B cell (primary cell): ENCODE results near the gene RALGAPA2. TPM values are rescaled to one million over a fixed set of nuclear protein-coding genes. Genes with fewer than 3 reads are reported as not detected.

Experiments
- ATAC-seq: fragments of 200-7000 bp; cut with Tn5 transposase; one replicate; pipeline ENCODE4 v1.10.0; 2021; ENCODE audit warnings: low read depth, mild to moderate bottlenecking, moderate number of reproducible peaks, moderate library complexity
- CTCF ChIA-PET: fragments of 350-600 bp; sonication (Branson Sonifier 250); formaldehyde crosslinking; loops from one replicate; lab custom pipeline; 2021; ENCODE audit warnings: antibody characterized with exemption, inconsistent platforms; lab: Charles Lee
- POLR2A ChIA-PET: fragments of 350-600 bp; sonication (Branson Sonifier 250); formaldehyde crosslinking; loops from one replicate; lab custom pipeline; 2021; ENCODE audit warnings: antibody characterized with exemption; lab: Charles Lee
- DNase-seq: peaks from one replicate; pipeline ENCODE4 v3.0.0; 2013
- H2AFZ ChIP-seq: 2 replicates; pipeline ENCODE4 v1.6.1; 2012; ENCODE audit warnings: mild to moderate bottlenecking, low read depth, low read length; ENCODE audit not compliant: insufficient read depth, poor library complexity, severe bottlenecking
- H3K27ac ChIP-seq, 2 donors: 1 replicate in 1 of 2; 2 replicates in 1 of 2; pipeline ENCODE4 v1.5.1; 2012 to 2013; ENCODE audit warnings: low read length in 2 of 2, mild to moderate bottlenecking in 2 of 2, moderate library complexity in 1 of 2
- H3K27me3 ChIP-seq, 4 experiments: fragments of 200-600 bp in 1 of 4; sonication (generic) in 1 of 4; replicated peaks in 1 of 4; 1 replicate in 2 of 4; 2 replicates in 2 of 4; pipeline versions ENCODE4 v1.6.1 to v1.7.0; 2013 to 2016; ENCODE audit warnings: low read length in 3 of 4, mild to moderate bottlenecking in 2 of 4, mixed read lengths in 1 of 4, moderate library complexity in 1 of 4; ENCODE audit not compliant: insufficient read depth in 4 of 4, control insufficient read depth in 3 of 4; ENCODE audit errors: control extremely low read depth in 1 of 4
- H3K36me3 ChIP-seq, 2 experiments: replicated peaks in 1 of 2; 1 replicate in 1 of 2; 2 replicates in 1 of 2; pipeline versions ENCODE4 v1.6.1 to v1.7.1; 2013; ENCODE audit warnings: low read length in 1 of 2; ENCODE audit not compliant: insufficient read depth in 2 of 2, control insufficient read depth in 1 of 2; ENCODE audit errors: control extremely low read depth in 1 of 2, extremely low read depth in 1 of 2
- H3K4me1 ChIP-seq, 2 donors: fragments of 200-600 bp in 1 of 2; sonication (generic) in 1 of 2; 1 replicate in 1 of 2; 2 replicates in 1 of 2; pipeline versions ENCODE4 v1.5.1 to v1.6.1; 2013 to 2017; ENCODE audit warnings: low read length in 2 of 2; ENCODE audit not compliant: control insufficient read depth in 2 of 2, insufficient read depth in 2 of 2
- H3K4me2 ChIP-seq: replicated peaks from 2 replicates; pipeline ENCODE3; 2012; ENCODE audit warnings: mild to moderate bottlenecking, low read depth, low read length; ENCODE audit not compliant: poor library complexity, severe bottlenecking
- H3K4me3 ChIP-seq, 5 experiments: fragments of 200-600 bp in 1 of 5; sonication (generic) in 1 of 5; 1 replicate in 3 of 5; 2 replicates in 2 of 5; pipeline versions ENCODE4 v1.5.1 to v1.7.0; 2011 to 2016; ENCODE audit warnings: low read length in 4 of 5, mild to moderate bottlenecking in 4 of 5, low read depth in 2 of 5, control low read depth in 1 of 5, moderate library complexity in 1 of 5; ENCODE audit not compliant: insufficient read depth in 1 of 5; ENCODE audit errors: control extremely low read depth in 1 of 5, extremely low read depth in 1 of 5
- H3K79me2 ChIP-seq: fragments of 200-600 bp; sonication (generic); one replicate; pipeline ENCODE4 v1.6.0; 2016; ENCODE audit warnings: low read length; ENCODE audit not compliant: control insufficient read depth, insufficient read depth
- H3K9ac ChIP-seq: fragments of 200-600 bp; sonication (generic); 2 replicates; pipeline ENCODE4 v1.6.1; 2017; ENCODE audit warnings: mild to moderate bottlenecking, low read length, moderate library complexity
- H3K9me3 ChIP-seq, 3 donors: one replicate each; pipeline versions ENCODE4 v1.6.1 to v1.7.1; 2013; ENCODE audit warnings: low read length in 2 of 3; ENCODE audit not compliant: control insufficient read depth in 2 of 3, insufficient read depth in 1 of 3; ENCODE audit errors: control extremely low read depth in 1 of 3
- H4K20me1 ChIP-seq: 2 replicates; pipeline ENCODE4 v1.6.0; 2012; ENCODE audit warnings: mild to moderate bottlenecking, low read length; ENCODE audit not compliant: insufficient read depth, control insufficient read depth, poor library complexity, severe bottlenecking
- H3K27ac Mint-ChIP-seq: one replicate; pipeline ENCODE4 v1.8.0; 2021; ENCODE audit warnings: mixed read lengths
- H3K27me3 Mint-ChIP-seq: one replicate; pipeline ENCODE4 v1.8.0; 2021; ENCODE audit warnings: mixed read lengths
- H3K4me1 Mint-ChIP-seq: one replicate; pipeline ENCODE4 v1.8.0; 2021; ENCODE audit warnings: mixed read lengths
- H3K4me3 Mint-ChIP-seq: one replicate; pipeline ENCODE4 v1.8.0; 2021; ENCODE audit warnings: mixed read lengths
- H3K9me3 Mint-ChIP-seq: one replicate; pipeline ENCODE4 v1.8.0; 2022; ENCODE audit warnings: mixed read lengths; ENCODE audit not compliant: insufficient read depth
- EZH2 ChIP-seq: IDR thresholded peaks from 2 replicates; pipeline ENCODE4 v1.6.1; 2012; ENCODE audit warnings: borderline replicate concordance, low read depth, mild to moderate bottlenecking, moderate library complexity, low read length; ENCODE audit not compliant: insufficient read depth, poor library complexity, severe bottlenecking
- WGBS: methylation state at CpG from one replicate; pipeline ENCODE4 v1.1.5; 2013; ENCODE audit warnings: missing lambda C conversion rate; ENCODE audit not compliant: insufficient coverage; 5-methylcytosine and 5-hydroxymethylcytosine counted together
- intact Hi-C: fragments of 100-400 bp; cut with micrococcal nuclease; formaldehyde crosslinking; loops from one replicate; pipeline ENCODE4 v1.10.0; 2022
- polyA plus RNA-seq: library from polyadenylated mRNA; depleted of rRNA; stranded (reverse); fragments of >200 nt; gene quantifications from 2 replicates; pipeline ENCODE4 v1.2.3, GENCODE V29; 2012
- total RNA-seq, 2 donors: library from RNA; stranded (reverse); fragments of 120-200 nt in 1 of 2; gene quantifications; 1 replicate in 1 of 2; 2 replicates in 1 of 2; pipeline versions ENCODE4 v1.2.3 to v1.2.4, GENCODE V29; 2013 to 2022
- TF ChIP-seq, protein P1 (sequence below): fragments of 200-600 bp; IDR thresholded peaks from one replicate; pipeline ENCODE4 v1.8.0; 2022; ENCODE audit warnings: antibody characterized with exemption, mild to moderate bottlenecking

Gene RALGAPA2
- total and polyA plus RNA-seq, 2 donors (not counting 1 experiment from before 2014, with no cell fraction given) = 6.4 to 33.1 TPM

DNA sequence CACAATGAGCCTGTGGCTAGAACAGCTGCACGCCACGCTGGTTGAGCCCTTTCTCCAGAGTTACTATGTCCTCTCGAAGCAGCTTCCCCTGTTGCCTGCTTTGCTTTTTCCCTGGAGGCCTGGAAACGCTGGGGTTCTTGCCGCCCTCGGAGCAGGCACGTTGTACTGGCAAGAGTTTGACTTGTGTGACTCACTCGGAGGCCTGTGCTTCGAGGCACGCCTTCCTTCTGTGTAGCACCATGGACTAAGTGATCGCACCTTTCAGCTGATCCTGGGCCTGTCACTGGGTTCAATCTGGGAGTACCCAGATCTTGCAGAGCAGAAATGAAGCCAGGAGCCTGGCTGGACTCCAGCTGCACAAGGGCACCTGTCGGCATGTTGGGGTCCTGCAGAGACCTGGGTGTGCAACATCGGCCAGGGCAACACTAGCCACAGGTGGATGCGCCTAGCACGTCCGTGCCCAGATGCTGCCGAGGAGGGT is 339.3 kb downstream of the RALGAPA2 start:
- H3K9ac ChIP-seq = no peak overlapping the region
- no peak overlapping the region for H3K27ac ChIP-seq
- H4K20me1 ChIP-seq = no peaks in the 10 kb centered on the region
- peaks cover 0 to 35% (median 25%) of the 10 kb centered on the region in 4 experiments for H3K27me3 ChIP-seq
- ChIA-PET CTCF (no interaction called here), POLR2A (no interaction called here)
- no peaks in the 10 kb centered on the region for H3K9me3 ChIP-seq
- intact Hi-C loops = no loop called here
- no peak overlapping the region for H3K4me2 ChIP-seq
- Mint-ChIP-seq H3K27me3 (peaks cover 56% of the 10 kb centered on the region), H3K9me3 (no peaks in the 10 kb centered on the region), H3K4me1 (peaks cover 8% of the 10 kb centered on the region), H3K27ac (no peak overlapping the region), H3K4me3 (no peak overlapping the region)
- ATAC-seq = no peak
- DNase-seq = no peak
- H3K36me3 ChIP-seq = no peaks in the 10 kb centered on the region
- H3K4me3 ChIP-seq = no peak overlapping the region
- no peaks in the 10 kb centered on the region for H3K79me2 ChIP-seq
- H3K4me1 ChIP-seq = peaks cover 7 to 14% of the 10 kb centered on the region in 2 donors
- 65% methylated on average over 17 of the region's 17 CpGs for WGBS
- TF ChIP-seq, protein P1, sequence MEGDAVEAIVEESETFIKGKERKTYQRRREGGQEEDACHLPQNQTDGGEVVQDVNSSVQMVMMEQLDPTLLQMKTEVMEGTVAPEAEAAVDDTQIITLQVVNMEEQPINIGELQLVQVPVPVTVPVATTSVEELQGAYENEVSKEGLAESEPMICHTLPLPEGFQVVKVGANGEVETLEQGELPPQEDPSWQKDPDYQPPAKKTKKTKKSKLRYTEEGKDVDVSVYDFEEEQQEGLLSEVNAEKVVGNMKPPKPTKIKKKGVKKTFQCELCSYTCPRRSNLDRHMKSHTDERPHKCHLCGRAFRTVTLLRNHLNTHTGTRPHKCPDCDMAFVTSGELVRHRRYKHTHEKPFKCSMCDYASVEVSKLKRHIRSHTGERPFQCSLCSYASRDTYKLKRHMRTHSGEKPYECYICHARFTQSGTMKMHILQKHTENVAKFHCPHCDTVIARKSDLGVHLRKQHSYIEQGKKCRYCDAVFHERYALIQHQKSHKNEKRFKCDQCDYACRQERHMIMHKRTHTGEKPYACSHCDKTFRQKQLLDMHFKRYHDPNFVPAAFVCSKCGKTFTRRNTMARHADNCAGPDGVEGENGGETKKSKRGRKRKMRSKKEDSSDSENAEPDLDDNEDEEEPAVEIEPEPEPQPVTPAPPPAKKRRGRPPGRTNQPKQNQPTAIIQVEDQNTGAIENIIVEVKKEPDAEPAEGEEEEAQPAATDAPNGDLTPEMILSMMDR = no peak
- TF ChIP-seq EZH2 = no peak
- no peak overlapping the region for H2AFZ ChIP-seq

DNA sequence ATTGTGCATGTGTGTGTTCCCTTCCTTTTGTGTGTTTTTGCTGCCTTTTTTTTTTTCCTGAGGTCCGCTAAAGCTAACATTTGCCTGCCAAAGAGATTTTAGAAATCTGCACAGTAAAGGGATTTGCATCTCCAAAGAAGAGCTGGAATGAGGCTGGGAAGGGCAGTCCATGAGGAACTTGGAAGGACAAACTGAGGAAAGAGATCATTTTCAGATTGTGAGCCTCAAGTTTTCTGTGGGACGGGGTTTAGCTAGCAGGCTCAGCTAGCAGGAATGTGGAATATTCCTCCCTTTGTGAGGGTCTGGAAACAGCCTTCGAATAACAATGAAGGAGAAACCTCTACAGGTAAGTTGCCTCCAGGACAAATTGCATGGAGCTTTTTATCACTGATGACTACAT is 340.8 kb downstream of the RALGAPA2 start:
- Mint-ChIP-seq H3K27ac (no peak overlapping the region), H3K4me3 (no peak overlapping the region)
- TF ChIP-seq EZH2 = no peak
- TF ChIP-seq, protein P1 = no peak

More for the DNA sequence above, 340.8 kb downstream of the RALGAPA2 start:
- Mint-ChIP-seq H3K9me3 (no peaks in the 10 kb centered on the region), H3K4me1 (peaks cover 12% of the 10 kb centered on the region), H3K27me3 (peaks cover 58% of the 10 kb centered on the region)
- Histone ChIP-seq H3K4me3 (no peak overlapping the region), H3K27me3 (peaks cover 0 to 45% (median 29%) of the 10 kb centered on the region in 4 experiments), H3K27ac (no peak overlapping the region), H3K4me1 (peaks cover 16 to 23% of the 10 kb centered on the region in 2 donors), H3K9ac (no peak overlapping the region), H4K20me1 (no peaks in the 10 kb centered on the region), H3K4me2 (no peak overlapping the region), H3K9me3 (peaks cover 0 to 6% (median 0%) of the 10 kb centered on the region in 3 donors), H2AFZ (no peak overlapping the region), H3K79me2 (no peaks in the 10 kb centered on the region), H3K36me3 (no peaks in the 10 kb centered on the region)
- WGBS = 43% methylated on average over 1 of the region's 3 CpGs
- intact Hi-C loops = no loop called here
- DNase-seq (no peak), ATAC-seq (no peak)
- CTCF ChIA-PET = interaction anchor here (0.6 to 1.4 kb wide), 2 partner anchors 13 to 204 kb away, joined by 3 to 7 read pairs; no protein-coding TSS in a partner anchor
- POLR2A ChIA-PET = no interaction called here
